ENCODE results near the gene AMPD2. TPM values are rescaled to one million over a fixed set of nuclear protein-coding genes. Genes with fewer than 3 reads are reported as not detected.

AMPD2 gene
- total and polyA plus RNA-seq, 9 of the 15 experiments (the other 6 are each of a cell fraction or from before 2014, with no cell fraction given): 2.0 to 77.7 (median 28.2) TPM

GRCh38 chr1:109619576-109620400, at the start of gene AMPD2, which contains the start of gene GNAT2 (continued):
- TF ChIP-seq GATAD2B (IDR thresholded peaks at IDR 0.05; ENCODE audit: borderline replicate concordance) (peak; percentile 34; the same call in 1 of the 2 replicates), PHB2 (IDR thresholded peaks at IDR 0.05; ENCODE audit: low read depth) (no peak), E2F6 (IDR thresholded peaks at IDR 0.05; ENCODE audit: borderline replicate concordance in 1 of 2, extremely low read depth in 1 of 2, insufficient read depth in 1 of 2, insufficient read length in 1 of 2, low read depth in 1 of 2, low read length in 1 of 2, poor library complexity in 1 of 2, severe bottlenecking in 1 of 2) (peak; percentile 48 to 80), SREBF2 (CRISPR knock-in tag; IDR thresholded peaks at IDR 0.05) (no peak), ZHX1 (conservative IDR thresholded peaks at IDR 0.05; ENCODE audit: low read length) (no peak), ZEB2 (IDR thresholded peaks at IDR 0.05) (no peak), ZNF77 (CRISPR knock-in tag; IDR thresholded peaks at IDR 0.05) (no peak), GTF2A2 (tag; IDR thresholded peaks at IDR 0.05) (no peak), KAT8 (IDR thresholded peaks at IDR 0.05; ENCODE audit: low read depth) (no peak), HNRNPUL1 (IDR thresholded peaks at IDR 0.05; ENCODE audit: low read length) (no peak), POLR3G (IDR thresholded peaks at IDR 0.05; ENCODE audit: extremely low read depth, insufficient read length, insufficient replicate concordance) (no peak)
- TF ChIP-seq, protein P1, sequence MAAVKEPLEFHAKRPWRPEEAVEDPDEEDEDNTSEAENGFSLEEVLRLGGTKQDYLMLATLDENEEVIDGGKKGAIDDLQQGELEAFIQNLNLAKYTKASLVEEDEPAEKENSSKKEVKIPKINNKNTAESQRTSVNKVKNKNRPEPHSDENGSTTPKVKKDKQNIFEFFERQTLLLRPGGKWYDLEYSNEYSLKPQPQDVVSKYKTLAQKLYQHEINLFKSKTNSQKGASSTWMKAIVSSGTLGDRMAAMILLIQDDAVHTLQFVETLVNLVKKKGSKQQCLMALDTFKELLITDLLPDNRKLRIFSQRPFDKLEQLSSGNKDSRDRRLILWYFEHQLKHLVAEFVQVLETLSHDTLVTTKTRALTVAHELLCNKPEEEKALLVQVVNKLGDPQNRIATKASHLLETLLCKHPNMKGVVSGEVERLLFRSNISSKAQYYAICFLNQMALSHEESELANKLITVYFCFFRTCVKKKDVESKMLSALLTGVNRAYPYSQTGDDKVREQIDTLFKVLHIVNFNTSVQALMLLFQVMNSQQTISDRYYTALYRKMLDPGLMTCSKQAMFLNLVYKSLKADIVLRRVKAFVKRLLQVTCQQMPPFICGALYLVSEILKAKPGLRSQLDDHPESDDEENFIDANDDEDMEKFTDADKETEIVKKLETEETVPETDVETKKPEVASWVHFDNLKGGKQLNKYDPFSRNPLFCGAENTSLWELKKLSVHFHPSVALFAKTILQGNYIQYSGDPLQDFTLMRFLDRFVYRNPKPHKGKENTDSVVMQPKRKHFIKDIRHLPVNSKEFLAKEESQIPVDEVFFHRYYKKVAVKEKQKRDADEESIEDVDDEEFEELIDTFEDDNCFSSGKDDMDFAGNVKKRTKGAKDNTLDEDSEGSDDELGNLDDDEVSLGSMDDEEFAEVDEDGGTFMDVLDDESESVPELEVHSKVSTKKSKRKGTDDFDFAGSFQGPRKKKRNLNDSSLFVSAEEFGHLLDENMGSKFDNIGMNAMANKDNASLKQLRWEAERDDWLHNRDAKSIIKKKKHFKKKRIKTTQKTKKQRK (IDR thresholded peaks at IDR 0.05; ENCODE audit: borderline replicate concordance, low read depth, low read length): no peak
- TF ChIP-seq, protein P2, sequence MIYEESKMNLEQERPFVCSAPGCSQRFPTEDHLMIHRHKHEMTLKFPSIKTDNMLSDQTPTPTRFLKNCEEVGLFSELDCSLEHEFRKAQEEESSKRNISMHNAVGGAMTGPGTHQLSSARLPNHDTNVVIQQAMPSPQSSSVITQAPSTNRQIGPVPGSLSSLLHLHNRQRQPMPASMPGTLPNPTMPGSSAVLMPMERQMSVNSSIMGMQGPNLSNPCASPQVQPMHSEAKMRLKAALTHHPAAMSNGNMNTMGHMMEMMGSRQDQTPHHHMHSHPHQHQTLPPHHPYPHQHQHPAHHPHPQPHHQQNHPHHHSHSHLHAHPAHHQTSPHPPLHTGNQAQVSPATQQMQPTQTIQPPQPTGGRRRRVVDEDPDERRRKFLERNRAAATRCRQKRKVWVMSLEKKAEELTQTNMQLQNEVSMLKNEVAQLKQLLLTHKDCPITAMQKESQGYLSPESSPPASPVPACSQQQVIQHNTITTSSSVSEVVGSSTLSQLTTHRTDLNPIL (CRISPR knock-in tag; IDR thresholded peaks at IDR 0.05): no peak
- TF ChIP-seq, protein P3, sequence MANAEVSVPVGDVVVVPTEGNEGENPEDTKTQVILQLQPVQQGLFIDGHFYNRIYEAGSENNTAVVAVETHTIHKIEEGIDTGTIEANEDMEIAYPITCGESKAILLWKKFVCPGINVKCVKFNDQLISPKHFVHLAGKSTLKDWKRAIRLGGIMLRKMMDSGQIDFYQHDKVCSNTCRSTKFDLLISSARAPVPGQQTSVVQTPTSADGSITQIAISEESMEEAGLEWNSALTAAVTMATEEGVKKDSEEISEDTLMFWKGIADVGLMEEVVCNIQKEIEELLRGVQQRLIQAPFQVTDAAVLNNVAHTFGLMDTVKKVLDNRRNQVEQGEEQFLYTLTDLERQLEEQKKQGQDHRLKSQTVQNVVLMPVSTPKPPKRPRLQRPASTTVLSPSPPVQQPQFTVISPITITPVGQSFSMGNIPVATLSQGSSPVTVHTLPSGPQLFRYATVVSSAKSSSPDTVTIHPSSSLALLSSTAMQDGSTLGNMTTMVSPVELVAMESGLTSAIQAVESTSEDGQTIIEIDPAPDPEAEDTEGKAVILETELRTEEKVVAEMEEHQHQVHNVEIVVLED (CRISPR knock-in tag; IDR thresholded peaks at IDR 0.05): no peak
- TF ChIP-seq, protein P4, sequence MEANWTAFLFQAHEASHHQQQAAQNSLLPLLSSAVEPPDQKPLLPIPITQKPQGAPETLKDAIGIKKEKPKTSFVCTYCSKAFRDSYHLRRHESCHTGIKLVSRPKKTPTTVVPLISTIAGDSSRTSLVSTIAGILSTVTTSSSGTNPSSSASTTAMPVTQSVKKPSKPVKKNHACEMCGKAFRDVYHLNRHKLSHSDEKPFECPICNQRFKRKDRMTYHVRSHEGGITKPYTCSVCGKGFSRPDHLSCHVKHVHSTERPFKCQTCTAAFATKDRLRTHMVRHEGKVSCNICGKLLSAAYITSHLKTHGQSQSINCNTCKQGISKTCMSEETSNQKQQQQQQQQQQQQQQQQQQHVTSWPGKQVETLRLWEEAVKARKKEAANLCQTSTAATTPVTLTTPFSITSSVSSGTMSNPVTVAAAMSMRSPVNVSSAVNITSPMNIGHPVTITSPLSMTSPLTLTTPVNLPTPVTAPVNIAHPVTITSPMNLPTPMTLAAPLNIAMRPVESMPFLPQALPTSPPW (CRISPR knock-in tag; IDR thresholded peaks at IDR 0.05): peak; percentile 72
